Stomach (tissue), 9 donors: ENCODE data around the gene REXO4. TPM values are rescaled to one million over a fixed set of nuclear protein-coding genes. Genes with fewer than 3 reads are reported as not detected.

Experiments
- DNase-seq, 2 donors: peaks; one replicate each; pipeline versions ENCODE4 v3.0.0 to v3.0.0-alpha.2; 2013 to 2019
- H3K27ac ChIP-seq, 5 donors: fragments of 200-600 bp in 4 of 5; sonication (generic) in 4 of 5; one replicate each; pipeline ENCODE4 v1.5.1; 2013 to 2019; ENCODE audit warnings: mild to moderate bottlenecking in 1 of 5, moderate library complexity in 1 of 5
- H3K27me3 ChIP-seq, 3 donors: fragments of 200-600 bp; sonication (generic); one replicate each; pipeline ENCODE4 v1.5.1; 2017 to 2019; ENCODE audit warnings: mixed run types in 1 of 3
- H3K36me3 ChIP-seq, 4 donors: fragments of 200-600 bp; sonication (generic); 1 replicate in 3 of 4; 2 replicates in 1 of 4; pipeline ENCODE4 v1.5.1; 2016 to 2019
- H3K4me1 ChIP-seq, 4 donors: fragments of 200-600 bp; sonication (generic); one replicate each; pipeline ENCODE4 v1.5.1; 2016 to 2019
- H3K4me3 ChIP-seq, 4 donors: fragments of 200-600 bp; sonication (generic) in 3 of 4; one replicate each; pipeline ENCODE4 v1.5.1; 2016 to 2019; ENCODE audit warnings: mild to moderate bottlenecking in 1 of 4
- H3K9me3 ChIP-seq, 4 donors: fragments of 200-600 bp; sonication (generic); one replicate each; pipeline ENCODE4 v1.5.1; 2016 to 2019
- EP300 ChIP-seq: sonication (generic); formaldehyde crosslinking; IDR thresholded peaks from one replicate; pipeline ENCODE4 v1.6.1; 2017; ENCODE audit warnings: antibody characterized with exemption
- POLR2A ChIP-seq, 4 donors: fragments of 450-650 bp; IDR thresholded peaks; one replicate each; pipeline ENCODE4 v1.6.1; 2016; ENCODE audit warnings: antibody characterized with exemption in 4 of 4, control low read depth in 2 of 4, mild to moderate bottlenecking in 1 of 4, moderate library complexity in 1 of 4
- POLR2AphosphoS5 ChIP-seq, 3 donors: sonication (generic); formaldehyde crosslinking; IDR thresholded peaks; one replicate each; pipeline ENCODE4 v1.6.1; 2016; ENCODE audit warnings: antibody characterized with exemption in 3 of 3
- WGBS, 5 donors: extraction: QIAGEN DNeasy Blood & Tissue Kit in 3 of 5; methylation state at CpG; one replicate each; pipeline versions ENCODE4 v1.1.5 to v1.1.7; 2013 to 2018; 5-methylcytosine and 5-hydroxymethylcytosine counted together
- intact Hi-C: fragments of 100-400 bp; cut with DNase I; formaldehyde crosslinking; loops from one replicate; pipeline ENCODE4 v1.15.1; 2023; ENCODE audit warnings: low total_unique reads
- polyA plus RNA-seq, 3 donors: library from polyadenylated mRNA; stranded (reverse); fragments of 200-250 nt; gene quantifications; one replicate each; pipeline ENCODE4 v1.2.3, GENCODE V29; 2013
- total RNA-seq, 5 donors: library from RNA; depleted of rRNA; stranded (reverse); fragments of >200 nt; gene quantifications; one replicate each; pipeline versions ENCODE4 v1.1.0 to v1.2.3, GENCODE V29; 2014 to 2016
- TF ChIP-seq, protein P1 (sequence below), 7 experiments: fragments of 450-650 bp in 4 of 7; fragments of 200-600 bp in 3 of 7; sonication (generic) in 3 of 7; IDR thresholded peaks; one replicate each; pipeline ENCODE4 v1.5.1; 2016 to 2019; ENCODE audit warnings: antibody characterized with exemption in 7 of 7, control low read depth in 2 of 7, mild to moderate bottlenecking in 1 of 7
- donor health status: healthy with polysubstance abuse.
- donor health status: Bipolar disorder and iron deficiency.
- donor health status: healthy.

The REXO4 gene
- total and polyA plus RNA-seq, 8 donors = 0.45 to 64.3 (median 12.9) TPM

DNA sequence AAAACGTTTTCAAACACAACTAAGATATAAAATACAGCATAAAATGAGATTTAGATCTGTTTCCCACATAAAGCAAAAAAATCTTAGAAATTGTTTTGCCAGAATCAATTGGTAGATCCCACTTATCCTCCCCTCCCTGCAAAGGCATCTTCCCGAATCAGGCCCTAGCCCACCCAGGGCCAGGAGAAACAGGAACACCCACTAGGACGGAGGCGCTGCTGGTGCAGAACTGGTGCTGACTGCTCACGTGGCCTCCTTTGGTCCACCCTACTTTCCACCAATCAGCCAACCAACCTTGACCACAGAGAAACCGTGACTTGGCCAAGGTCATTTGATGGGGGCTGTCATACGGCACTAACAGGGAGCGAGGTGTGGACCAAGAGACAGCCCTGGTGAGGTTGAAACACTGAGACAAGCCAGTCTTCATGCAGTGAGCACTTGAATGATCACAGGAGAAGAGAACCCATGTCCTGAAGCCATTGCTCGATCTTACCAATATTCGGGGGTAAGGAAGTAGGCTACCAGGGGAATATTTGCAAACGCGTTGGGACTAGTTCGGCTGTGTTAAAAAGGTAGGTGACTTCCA lies 56.2 kb downstream of the REXO4 start:
- H3K9me3 ChIP-seq = no peaks in the 10 kb centered on the region
- peaks cover 60 to 83% (median 75%) of the 10 kb centered on the region in 4 donors for H3K36me3 ChIP-seq
- no peak overlapping the region for H3K4me3 ChIP-seq
- no peak for DNase-seq
- no peaks in the 10 kb centered on the region for H3K27me3 ChIP-seq
- intact Hi-C loops = no loop called here
- peaks cover 19 to 61% (median 43%) of the 10 kb centered on the region in 4 donors for H3K4me1 ChIP-seq
- no peak for TF ChIP-seq EP300
- TF ChIP-seq, protein P1, sequence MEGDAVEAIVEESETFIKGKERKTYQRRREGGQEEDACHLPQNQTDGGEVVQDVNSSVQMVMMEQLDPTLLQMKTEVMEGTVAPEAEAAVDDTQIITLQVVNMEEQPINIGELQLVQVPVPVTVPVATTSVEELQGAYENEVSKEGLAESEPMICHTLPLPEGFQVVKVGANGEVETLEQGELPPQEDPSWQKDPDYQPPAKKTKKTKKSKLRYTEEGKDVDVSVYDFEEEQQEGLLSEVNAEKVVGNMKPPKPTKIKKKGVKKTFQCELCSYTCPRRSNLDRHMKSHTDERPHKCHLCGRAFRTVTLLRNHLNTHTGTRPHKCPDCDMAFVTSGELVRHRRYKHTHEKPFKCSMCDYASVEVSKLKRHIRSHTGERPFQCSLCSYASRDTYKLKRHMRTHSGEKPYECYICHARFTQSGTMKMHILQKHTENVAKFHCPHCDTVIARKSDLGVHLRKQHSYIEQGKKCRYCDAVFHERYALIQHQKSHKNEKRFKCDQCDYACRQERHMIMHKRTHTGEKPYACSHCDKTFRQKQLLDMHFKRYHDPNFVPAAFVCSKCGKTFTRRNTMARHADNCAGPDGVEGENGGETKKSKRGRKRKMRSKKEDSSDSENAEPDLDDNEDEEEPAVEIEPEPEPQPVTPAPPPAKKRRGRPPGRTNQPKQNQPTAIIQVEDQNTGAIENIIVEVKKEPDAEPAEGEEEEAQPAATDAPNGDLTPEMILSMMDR (IDR thresholded peaks at IDR 0.05) = no peak
- TF ChIP-seq POLR2AphosphoS5 (IDR thresholded peaks at IDR 0.05) = no peak
- TF ChIP-seq POLR2A (IDR thresholded peaks at IDR 0.05) = no peak
- H3K27ac ChIP-seq = peak overlapping the region in 1 of 5 donors; percentile 37
- WGBS, 5 donors = 72 to 79% (median 74%) methylated on average over 13 of the region's 13 CpGs

DNA sequence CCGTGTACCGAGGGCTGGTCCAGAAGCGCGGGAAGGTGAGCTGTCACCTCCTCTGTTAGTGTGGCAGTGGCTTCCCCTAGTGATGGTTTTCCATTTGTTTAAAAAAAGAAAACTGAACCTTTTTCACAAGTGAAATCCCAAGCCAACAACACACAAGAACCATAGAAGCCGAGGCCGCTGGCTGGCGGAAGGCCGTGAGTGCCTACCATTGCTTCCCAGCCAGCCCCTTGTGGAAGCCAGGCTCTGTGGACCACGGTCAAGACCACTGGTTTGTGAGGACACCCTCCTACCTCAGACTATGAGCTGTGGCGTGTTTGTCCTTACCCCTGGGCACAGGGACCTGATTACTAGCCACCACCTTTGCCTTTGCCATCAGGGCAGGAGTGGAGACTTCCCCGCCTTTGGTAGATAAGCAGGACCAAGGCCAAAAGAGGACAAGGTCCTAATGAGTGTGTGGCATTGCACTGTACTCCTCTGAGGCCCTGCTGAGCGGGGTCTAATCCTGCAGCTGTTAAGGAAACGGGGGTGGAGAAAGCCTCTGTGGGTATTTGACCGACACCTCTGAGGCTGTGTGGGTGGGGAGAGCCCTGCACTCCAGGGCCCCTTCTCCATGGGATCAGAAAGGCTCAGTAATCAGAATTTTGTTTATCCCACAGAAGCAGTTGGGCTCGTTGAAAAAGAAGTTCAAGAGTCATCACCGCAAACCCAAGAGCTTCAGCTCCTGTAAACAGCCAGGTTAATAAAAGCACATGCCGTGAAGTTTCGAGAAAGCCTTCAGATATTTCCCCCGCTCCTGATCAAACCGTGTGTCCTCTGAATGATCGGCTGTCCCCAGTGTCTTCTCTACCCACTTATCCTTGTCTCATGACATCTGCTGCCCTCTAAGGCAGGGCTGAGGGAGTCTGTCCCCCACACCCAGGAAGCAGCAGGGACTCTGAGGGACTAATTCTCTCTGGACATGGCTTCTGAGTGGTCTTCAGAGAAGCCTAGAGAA lies 57.1 kb downstream of the REXO4 start:
- H3K27ac ChIP-seq = peak overlapping the region in 3 of 5 donors; percentile 11 to 37 (median 27)
- H3K9me3 ChIP-seq = no peaks in the 10 kb centered on the region
- DNase-seq = no peak
- WGBS, 5 donors = 63 to 73% (median 64%) methylated on average over 21 of the region's 21 CpGs
- intact Hi-C loops = no loop called here
- H3K27me3 ChIP-seq = no peaks in the 10 kb centered on the region
- peaks cover 21 to 61% (median 44%) of the 10 kb centered on the region in 4 donors for H3K4me1 ChIP-seq
- TF ChIP-seq, protein P1 (IDR thresholded peaks at IDR 0.05) = no peak
- no peak for TF ChIP-seq POLR2A (IDR thresholded peaks at IDR 0.05)
- no peak for TF ChIP-seq POLR2AphosphoS5 (IDR thresholded peaks at IDR 0.05)
- no peak overlapping the region for H3K4me3 ChIP-seq
- peaks cover 51 to 74% (median 66%) of the 10 kb centered on the region in 4 donors for H3K36me3 ChIP-seq

DNA sequence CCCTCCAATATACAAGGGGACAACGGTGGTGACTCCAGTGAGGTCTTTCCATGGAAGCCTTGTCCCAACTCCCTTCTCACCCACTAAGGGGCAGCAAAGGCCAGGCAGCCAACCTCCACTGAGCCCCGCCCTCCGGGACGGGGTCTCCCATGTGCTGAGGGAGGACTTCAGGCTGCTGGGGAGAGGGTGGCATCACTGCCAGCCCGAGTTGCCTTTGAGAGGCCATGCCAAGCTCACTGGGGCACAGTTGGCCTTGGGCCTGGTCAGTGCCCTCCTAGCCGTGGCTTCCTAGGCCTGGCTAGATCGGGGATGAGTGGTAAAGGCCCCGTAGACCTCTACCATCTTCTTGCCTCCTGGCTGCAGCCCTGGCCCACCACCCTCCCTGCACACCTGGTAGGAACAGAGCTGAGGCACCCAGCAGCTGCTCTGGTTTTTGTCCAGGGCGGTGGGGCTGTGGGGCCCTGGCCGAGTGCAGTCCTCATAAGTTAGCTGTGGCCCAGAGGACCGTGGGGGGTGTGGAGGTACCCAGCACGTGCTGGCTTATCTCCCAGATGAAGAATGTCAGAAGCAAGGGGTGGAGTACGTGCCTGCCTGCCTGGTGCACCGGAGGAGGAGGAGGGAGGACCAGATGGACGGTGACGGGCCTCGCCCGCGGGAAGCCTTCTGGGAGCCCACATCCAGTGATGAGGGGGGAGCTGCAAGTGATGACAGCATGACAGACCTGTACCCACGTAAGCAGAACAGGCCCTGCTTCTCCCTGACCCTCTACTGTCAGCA lies 58.2 kb downstream of the REXO4 start:
- no peak for DNase-seq
- WGBS, 5 donors = 36 to 58% (median 49%) methylated on average over 10 to 20 of the region's 20 CpGs
- peaks cover 39 to 63% (median 56%) of the 10 kb centered on the region in 4 donors for H3K36me3 ChIP-seq
- peaks cover 31 to 65% (median 55%) of the 10 kb centered on the region in 4 donors for H3K4me1 ChIP-seq
- peak overlapping the region in 2 of 5 donors; percentile 7 to 35 for H3K27ac ChIP-seq
- no peaks in the 10 kb centered on the region for H3K9me3 ChIP-seq
- intact Hi-C loops = no loop called here
- no peak overlapping the region for H3K4me3 ChIP-seq
- H3K27me3 ChIP-seq = no peaks in the 10 kb centered on the region
- no peak for TF ChIP-seq POLR2AphosphoS5 (IDR thresholded peaks at IDR 0.05)
- TF ChIP-seq, protein P1 (IDR thresholded peaks at IDR 0.05) = peak in 3 of 7 experiments; percentile 8 to 32 (median 10)

DNA sequence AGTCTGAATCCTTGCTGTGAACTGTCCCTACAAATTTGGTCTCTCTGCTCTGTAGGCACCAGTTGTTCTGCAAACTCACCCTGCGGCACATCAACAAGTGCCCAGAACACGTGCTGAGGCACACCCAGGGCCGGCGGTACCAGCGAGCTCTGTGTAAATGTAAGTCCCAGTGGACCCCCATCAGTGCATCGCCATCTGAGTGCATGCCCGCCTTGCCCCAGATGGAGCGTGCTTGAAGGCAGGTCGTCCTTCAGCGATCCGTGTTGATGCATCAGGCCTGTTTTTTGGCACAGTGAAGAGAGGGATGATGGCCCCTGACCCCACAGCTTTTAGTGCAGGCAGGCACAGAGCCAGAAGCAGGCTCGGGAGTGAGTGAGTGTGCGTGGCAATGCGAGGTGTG lies 60.2 kb downstream of the REXO4 start:
- 57 to 82% (median 69%) methylated on average over 10 to 14 of the region's 14 CpGs for WGBS, 5 donors
- Histone ChIP-seq H3K36me3 (peaks cover 30 to 62% (median 55%) of the 10 kb centered on the region in 4 donors), H3K27ac (no peak overlapping the region), H3K4me3 (peak overlapping the region in 2 of 4 donors; percentile 92 to 97), H3K27me3 (no peaks in the 10 kb centered on the region), H3K9me3 (no peaks in the 10 kb centered on the region), H3K4me1 (peaks cover 31 to 66% (median 59%) of the 10 kb centered on the region in 4 donors)
- intact Hi-C loops = no loop called here
- TF ChIP-seq POLR2AphosphoS5 (IDR thresholded peaks at IDR 0.05) (no peak), POLR2A (IDR thresholded peaks at IDR 0.05) (no peak), EP300 (no peak)
- TF ChIP-seq, protein P1 (IDR thresholded peaks at IDR 0.05) = no peak
- DNase-seq = no peak
